GM10266 (cell line): ENCODE results near the gene RGPD8.

ENCODE experiments used
- DNase-seq: peaks from one replicate; pipeline ENCODE4 v3.0.0; 2012; ENCODE audit errors: extremely low spot score
- CTCF ChIP-seq: IDR thresholded peaks from 2 replicates; pipeline ENCODE4 v1.5.1; 2012; ENCODE audit warnings: mild to moderate bottlenecking, low read depth; ENCODE audit not compliant: control insufficient read depth, insufficient read depth; ENCODE audit errors: missing control alignments

Gene RGPD8

GRCh38 chr2:112476434-112476833 is 43.0 kb upstream of the RGPD8 start:
- TF ChIP-seq CTCF, result no peak
- no peak for DNase-seq

GRCh38 chr2:112474844-112475486 is 41.5 kb upstream of the RGPD8 start:
- DNase-seq, result no peak
- no peak for TF ChIP-seq CTCF

- TF ChIP-seq CTCF, result no peak
- peak; percentile 39 for DNase-seq
Observed at GRCh38 chr2:112472547-112473263, 39.3 kb upstream of the RGPD8 start.

- no peak for DNase-seq
Observed at GRCh38 chr2:112465382-112465781, 31.9 kb upstream of the RGPD8 start.

GRCh38 chr2:112463256-112463655 is 29.8 kb upstream of the RGPD8 start:
- TF ChIP-seq CTCF, result no peak
- no peak for DNase-seq

More at GRCh38 chr2:112465382-112465781, 31.9 kb upstream of the RGPD8 start:
- TF ChIP-seq CTCF, result no peak

- TF ChIP-seq CTCF, result no peak
- no peak for DNase-seq
Observed at GRCh38 chr2:112462178-112462577, 28.7 kb upstream of the RGPD8 start.

GRCh38 chr2:112459372-112459771 is 25.9 kb upstream of the RGPD8 start:
- DNase-seq, result no peak
- no peak for TF ChIP-seq CTCF
